GM12891 (cell line): ENCODE measurements around the gene EXTL1.

Experiments used
- POLR2A ChIP-seq: IDR thresholded peaks from 2 replicates; pipeline ENCODE4 v1.6.1; 2011; ENCODE audit warnings: low read depth, low read length, control low read depth
- POLR2AphosphoS5 ChIP-seq: IDR thresholded peaks from 2 replicates; pipeline ENCODE4 v1.6.1; 2011; ENCODE audit warnings: low read depth, low read length, control low read depth
- POU2F2 ChIP-seq: IDR thresholded peaks from 2 replicates; pipeline ENCODE4 v1.6.1; 2011; ENCODE audit warnings: low read depth, mild to moderate bottlenecking, control low read depth, low read length, moderate library complexity
- TAF1 ChIP-seq: IDR thresholded peaks from 2 replicates; pipeline ENCODE4 v1.6.1; 2011; ENCODE audit warnings: low read depth, low read length, control low read depth

DNA sequence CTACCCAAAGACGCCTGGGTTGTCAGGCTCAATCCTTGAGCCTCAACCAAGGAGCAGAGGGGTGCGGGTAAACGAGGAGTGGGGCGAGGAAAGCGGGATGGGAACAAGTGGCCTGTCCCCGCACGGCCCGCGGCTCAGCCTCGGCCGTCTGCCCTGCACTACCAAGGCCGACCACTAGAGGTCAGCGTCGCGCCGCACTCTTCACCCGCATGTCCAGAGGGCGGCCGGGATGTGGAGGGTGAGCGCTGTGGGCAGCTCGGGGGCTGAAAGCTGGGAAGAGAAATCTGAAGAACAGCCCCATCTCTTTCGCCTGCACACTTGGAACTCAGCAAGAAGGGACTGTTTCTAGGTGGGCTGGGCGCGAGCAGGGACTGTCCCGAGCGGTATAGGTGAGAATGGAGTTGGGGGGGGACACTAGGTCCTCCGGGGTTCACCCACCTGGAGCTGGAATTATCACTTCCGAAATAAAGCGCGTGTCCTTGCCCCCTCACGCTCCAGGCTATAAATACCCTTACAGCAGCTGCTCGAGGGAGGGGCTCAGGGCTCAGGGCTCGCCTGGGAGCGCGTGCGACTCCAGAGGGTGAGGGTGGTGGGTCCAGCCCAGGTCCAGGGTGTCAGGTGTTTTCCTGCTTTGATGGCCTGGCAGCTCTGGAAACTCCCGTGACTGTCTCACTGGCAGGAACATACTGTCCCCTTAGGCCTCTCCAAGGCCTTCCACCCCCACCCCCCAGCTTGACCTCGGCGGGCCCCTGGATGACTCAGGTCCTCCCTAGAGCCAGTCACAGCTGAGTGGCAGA is 14.6 kb downstream of the EXTL1 start:
- TF ChIP-seq POLR2A, result no peak
- no peak for TF ChIP-seq POLR2AphosphoS5
- no peak for TF ChIP-seq TAF1
- no peak for TF ChIP-seq POU2F2
